GM19035 (cell line): ENCODE measurements around the gene ROPN1.
"Not testable (repeated sequence)": the region's sequence is repeated elsewhere in the genome, so short reads cannot be mapped to it uniquely, and the experiment has no call there.

Experiments
- ATAC-seq: cut with Tn5 transposase; IDR thresholded peaks from one replicate; pipeline ENCODE4 v1.9.1; 2021; ENCODE audit not compliant: unreplicated experiment

ROPN1 gene

GRCh38 chr3:123991730-123992588 is at the start of gene ROPN1:
ROPN1 (minus strand) TSS chr3:123992124; CDS start chr3:123980481, 11,643 bp downstream.
- not testable (repeated sequence) for ATAC-seq

DNA sequence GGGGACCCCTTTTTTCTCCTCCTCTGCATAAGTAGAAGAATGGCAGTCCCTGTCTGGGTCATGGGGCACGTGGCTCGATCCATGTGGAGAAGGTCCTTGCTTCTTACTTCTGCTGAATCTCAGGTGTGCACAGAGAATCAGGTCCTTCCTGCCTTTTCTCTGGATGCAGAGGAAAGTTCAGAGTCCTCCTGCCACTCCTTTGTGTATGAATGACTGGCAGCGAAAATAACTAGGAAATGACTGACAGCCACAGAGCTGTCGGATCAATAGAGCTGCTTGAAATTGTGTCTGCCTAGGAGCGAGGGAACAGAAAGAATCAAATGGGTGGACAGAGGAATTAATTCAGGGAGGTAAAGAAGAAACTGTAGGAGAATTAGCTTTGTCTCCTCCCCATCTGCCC is 49.6 kb upstream of the ROPN1 start:
- ATAC-seq, result no peak

GRCh38 chr3:124037326-124037725 is 45.4 kb upstream of the ROPN1 start:
- no peak for ATAC-seq

- ATAC-seq, result not testable (repeated sequence)
These were observed 44.3 kb upstream of the ROPN1 start for GRCh38 chr3:124036214-124036613.

DNA sequence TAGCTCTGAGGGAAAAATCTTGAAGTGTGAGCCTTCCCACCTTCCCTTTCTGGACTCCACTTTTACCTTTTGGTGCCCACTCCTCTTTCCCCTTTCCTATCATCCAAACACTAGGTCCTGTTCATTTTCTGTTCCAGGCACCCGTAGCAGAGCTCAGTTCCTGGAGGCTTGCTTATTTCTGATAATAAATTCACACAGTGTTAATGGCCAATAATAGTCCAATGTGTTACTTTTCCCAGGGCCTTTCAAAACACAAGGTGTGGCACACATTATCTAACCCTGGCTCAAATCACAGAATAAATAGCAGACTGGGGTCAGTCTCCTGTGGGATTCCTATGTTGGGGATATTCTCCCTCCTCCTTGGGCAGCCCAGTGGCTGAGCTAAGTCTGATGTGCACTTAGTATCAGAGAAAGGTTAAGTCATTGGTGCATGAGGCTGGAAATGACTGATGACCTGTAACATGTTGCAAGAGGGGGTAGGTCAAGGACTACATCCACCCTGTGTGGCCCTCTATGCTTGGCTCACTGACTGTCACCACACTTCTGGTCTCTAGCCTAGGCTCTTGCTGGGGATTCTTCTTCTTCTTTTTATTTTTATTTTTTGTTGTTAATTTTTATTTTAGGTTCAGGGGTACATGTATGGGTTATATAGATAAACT is 43.7 kb upstream of the ROPN1 start:
- ATAC-seq, result no peak

DNA sequence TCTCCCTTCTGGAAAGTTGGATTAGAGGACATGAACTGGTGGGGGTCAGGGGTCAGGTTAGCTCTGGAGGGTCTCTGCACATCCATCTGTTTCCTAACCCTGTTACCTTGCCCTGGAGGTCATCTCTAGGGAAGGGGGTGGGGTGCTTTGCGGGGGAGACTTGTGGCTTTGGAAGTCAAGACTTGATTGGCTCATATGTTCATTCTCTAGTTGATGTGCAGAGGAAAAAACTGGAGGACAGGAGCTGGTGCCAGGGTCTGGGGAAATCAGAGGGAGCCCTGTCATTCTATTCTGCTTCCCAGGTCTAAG is 42.9 kb upstream of the ROPN1 start:
- ATAC-seq, result no peak

GRCh38 chr3:124034016-124034843 is 42.3 kb upstream of the ROPN1 start:
- no peak for ATAC-seq

- ATAC-seq, result peak; percentile 20
These were observed 41.6 kb upstream of the ROPN1 start, which contains the start of gene KALRN for GRCh38 chr3:124033360-124034015. KALRN (plus strand) TSS chr3:124033369.

DNA sequence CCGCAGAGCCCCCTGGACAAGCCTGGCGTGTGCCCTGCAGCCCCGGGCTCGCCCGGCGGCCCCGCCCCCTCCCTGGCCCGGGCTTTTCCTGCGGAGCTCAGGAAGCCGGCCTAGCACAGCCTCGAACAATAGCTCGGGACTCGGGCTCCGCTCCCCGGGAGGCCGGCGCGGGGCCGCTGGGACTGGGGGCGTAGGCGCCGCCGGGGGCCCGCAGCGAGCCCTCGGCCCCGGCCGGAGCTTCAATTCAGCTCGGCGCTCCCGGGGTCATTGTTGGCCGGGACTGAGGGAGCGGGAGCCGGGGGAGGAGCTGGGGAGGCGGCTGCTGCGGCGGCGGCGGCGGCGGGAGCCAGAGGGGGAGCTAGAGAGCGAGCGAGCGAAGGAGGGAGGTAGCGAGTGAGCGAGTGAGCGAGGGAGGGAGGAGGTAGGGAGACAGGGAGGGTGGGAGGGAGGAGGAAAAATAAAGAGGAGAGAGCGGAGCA is 41.0 kb upstream of the ROPN1 start:
- ATAC-seq, result peak; percentile 96

- no peak for ATAC-seq
These were observed 40.5 kb upstream of the ROPN1 start for GRCh38 chr3:124032311-124032880.

DNA sequence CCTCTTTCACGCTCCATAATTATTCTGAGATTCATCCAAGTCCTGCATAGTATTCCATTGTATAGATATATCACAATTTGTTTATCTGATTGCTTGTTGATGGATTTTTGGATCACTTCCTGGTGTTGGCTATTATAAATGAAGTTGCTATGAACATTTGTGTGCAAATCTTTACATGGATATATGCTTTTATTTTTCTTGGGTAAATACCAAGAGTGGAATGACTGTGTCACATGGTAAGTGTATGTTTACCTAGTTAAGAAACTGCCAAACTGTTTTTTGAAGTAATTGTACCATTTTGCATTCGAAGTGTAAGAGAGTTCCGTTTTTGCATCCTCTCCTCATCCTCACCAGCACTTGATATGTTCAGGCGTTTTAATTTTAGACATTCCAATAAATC is 34.6 kb upstream of the ROPN1 start:
- no peak for ATAC-seq

- not testable (repeated sequence) for ATAC-seq
These were observed 31.6 kb upstream of the ROPN1 start for GRCh38 chr3:124023531-124023930.

- no peak for ATAC-seq
These were observed 27.4 kb upstream of the ROPN1 start for GRCh38 chr3:124019291-124019690.

DNA sequence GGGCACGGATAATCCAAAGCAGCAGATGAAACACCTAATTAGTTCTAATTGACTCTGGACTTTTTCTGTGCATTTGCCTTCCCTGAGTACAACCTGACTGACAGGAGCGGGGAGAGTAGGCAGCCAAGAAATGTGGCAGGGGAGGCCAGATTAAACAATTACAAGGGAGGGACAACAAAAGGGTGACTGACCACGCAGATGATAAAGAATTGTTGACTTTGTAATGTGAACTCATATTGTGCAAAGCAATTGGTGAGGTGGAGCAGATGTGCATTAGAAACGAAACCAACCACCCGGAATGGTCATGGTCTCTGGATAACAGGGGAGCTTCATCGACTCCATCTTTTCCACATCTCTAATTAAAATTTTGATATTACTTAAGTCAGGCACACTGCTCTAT is 25.6 kb upstream of the ROPN1 start:
- ATAC-seq, result not testable (repeated sequence)

- not testable (repeated sequence) for ATAC-seq
These were observed 24.6 kb upstream of the ROPN1 start for GRCh38 chr3:124016483-124016882.

- ATAC-seq, result no peak
These were observed 22.5 kb upstream of the ROPN1 start for GRCh38 chr3:124014366-124014942.

- ATAC-seq, result not testable (repeated sequence)
These were observed 16.4 kb upstream of the ROPN1 start for GRCh38 chr3:124008321-124008720.

DNA sequence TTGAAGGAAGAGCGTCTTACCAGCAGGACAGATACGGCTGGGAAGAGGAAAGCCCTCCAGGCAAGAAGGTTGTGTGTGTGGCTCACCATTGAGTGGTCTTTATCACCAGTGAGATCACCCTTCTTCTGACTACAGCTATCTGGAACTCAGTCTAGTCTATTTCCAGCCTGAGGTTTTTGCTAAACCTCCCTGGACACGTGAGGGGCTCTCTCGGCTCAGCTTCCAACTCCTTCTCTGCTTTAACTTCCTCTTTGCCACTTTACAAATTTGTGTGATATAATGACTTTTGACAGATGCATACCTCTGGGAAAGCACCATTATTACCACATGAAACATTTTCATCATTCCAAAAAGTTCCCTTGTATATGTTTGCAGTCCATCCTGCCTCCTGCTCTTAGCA is 15.3 kb upstream of the ROPN1 start:
- no peak for ATAC-seq

DNA sequence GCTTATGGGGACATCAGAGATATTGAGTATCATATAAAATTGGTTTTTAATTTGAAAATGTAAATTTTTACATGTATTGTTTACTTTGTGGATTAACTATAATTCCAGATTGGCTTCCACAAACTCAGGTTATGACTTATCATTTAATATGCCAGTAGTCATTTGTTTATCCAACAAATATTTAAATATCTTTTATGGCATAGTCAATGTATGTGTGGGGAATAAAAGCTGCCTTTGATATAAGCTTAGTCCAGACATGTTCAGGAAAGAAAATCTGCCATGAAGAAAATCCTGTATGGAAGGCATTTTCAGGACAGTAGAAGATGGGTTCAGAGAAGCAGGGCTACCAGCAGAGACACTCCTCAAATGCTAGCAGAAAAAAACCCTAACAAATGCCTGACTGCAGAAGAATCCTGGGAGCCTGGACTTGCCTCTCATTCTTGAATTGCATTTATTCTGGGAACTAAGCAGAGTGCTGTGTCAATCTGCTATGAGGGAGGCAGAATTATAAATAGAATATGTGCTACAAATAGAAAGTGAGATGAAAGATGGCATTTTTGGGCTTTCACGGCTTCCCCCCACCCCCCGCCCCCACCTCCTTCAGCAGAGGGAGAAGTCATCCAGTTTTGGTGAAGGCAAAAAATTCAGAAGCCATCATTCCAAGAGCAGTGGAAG is 10.6 kb upstream of the ROPN1 start:
- not testable (repeated sequence) for ATAC-seq

- ATAC-seq, result not testable (repeated sequence)
These were observed 9.4 kb upstream of the ROPN1 start for GRCh38 chr3:124001366-124001765.
